SU-DHL-6 (cell line): ENCODE data around the gene DBF4B.

Experiments
- CTCF ChIP-seq: fragments of 200-600 bp; sonication (generic); IDR thresholded peaks from one replicate; pipeline ENCODE4 v1.5.1; 2017; ENCODE audit warnings: antibody characterized with exemption, mild to moderate bottlenecking, low read length, moderate library complexity; ENCODE audit not compliant: insufficient read depth, poor library complexity, severe bottlenecking
- EZH2phosphoT487 ChIP-seq: fragments of 200-600 bp; sonication (generic), shearing (Covaris generic); conservative IDR thresholded peaks from 2 replicates; pipeline ENCODE4 v1.6.1; 2018; ENCODE audit warnings: mild to moderate bottlenecking, antibody characterized with exemption, low read length, moderate library complexity, mixed read lengths

- TF ChIP-seq CTCF (no peak), EZH2phosphoT487 (no peak)
Measured at GRCh38 chr17:44795421-44795820, 87.0 kb downstream of the DBF4B start.
